HCT116 (cell line): ENCODE data around the gene NKAP. TPM values are rescaled to one million over a fixed set of nuclear protein-coding genes. Genes with fewer than 3 reads are reported as not detected.

Experiments used
- ATAC-seq: fragments of 200-7000 bp; cut with Tn5 transposase; 2 replicates; pipeline ENCODE4 v1.9.1; 2020; ENCODE audit warnings: mild to moderate bottlenecking, moderate library complexity
- BruUV-seq: library from RNA; stranded (reverse); fragments of 400-500 nt; replicated peaks from 2 replicates; lab custom pipeline; 2021; lab: Mats Ljungman, UMichigan
- CTCF ChIA-PET: fragments of 300-600 bp; sonication (Branson Sonifier 250); formaldehyde crosslinking; loops from one replicate; lab custom pipeline; 2021; ENCODE audit warnings: antibody characterized with exemption; lab: Charles Lee
- POLR2A ChIA-PET: fragments of 300-600, 350-600 bp; sonication (Branson Sonifier 250); formaldehyde crosslinking; loops from one replicate; lab custom pipeline; 2021; ENCODE audit warnings: antibody characterized with exemption; lab: Charles Lee
- RAD21 ChIA-PET, 2 experiments: fragments of 300-600 bp; sonication (Branson Sonifier 250); formaldehyde crosslinking; loops; one replicate each; lab custom pipeline; 2023; ENCODE audit warnings: low total read pairs in 2 of 2; ENCODE audit not compliant: uncharacterized antibody in 2 of 2, unreplicated experiment in 2 of 2, low non-redundant PET in 1 of 2; lab: Charles Lee
- DNase-seq: peaks from one replicate; pipeline ENCODE4 v3.0.0-alpha.2; 2010; ENCODE audit warnings: low read depth, low spot score
- H2AFZ ChIP-seq: fragments of 200-600 bp; shearing (Covaris generic), sonication (generic); 2 replicates; pipeline ENCODE4 v1.6.1; 2017; ENCODE audit warnings: low read depth, mixed run types, mixed read lengths, antibody characterized with exemption, low read length; ENCODE audit not compliant: poor library complexity, severe bottlenecking
- H3K27ac ChIP-seq: 2 replicates; pipeline ENCODE4 v1.5.1; 2012; ENCODE audit warnings: low read depth, low read length
- H3K27me3 ChIP-seq: fragments of 200-600 bp; sonication (generic); 2 replicates; pipeline ENCODE4 v1.6.1; 2016; ENCODE audit warnings: mixed run types, low read length, mixed read lengths; ENCODE audit not compliant: insufficient read depth
- H3K36me3 ChIP-seq, 2 experiments: fragments of 200-500 bp in 1 of 2; fragments of 200-600 bp in 1 of 2; sonication (Bioruptor generic) in 1 of 2; sonication (generic) in 1 of 2; 2 replicates each; pipeline versions ENCODE4 v1.5.1 to v1.6.1; 2014 to 2016; ENCODE audit warnings: low read length in 2 of 2, inconsistent platforms in 1 of 2, mixed read lengths in 1 of 2, mixed run types in 1 of 2; ENCODE audit not compliant: insufficient read depth in 2 of 2, control insufficient read depth in 1 of 2
- H3K4me1 ChIP-seq, 2 experiments: fragments of 200-600 bp in 1 of 2; sonication (generic) in 1 of 2; 2 replicates each; pipeline versions ENCODE4 v1.5.1 to v1.6.1; 2012 to 2017; ENCODE audit warnings: low read length in 2 of 2, inconsistent platforms in 1 of 2, mild to moderate bottlenecking in 1 of 2, mixed read lengths in 1 of 2, mixed run types in 1 of 2, moderate library complexity in 1 of 2; ENCODE audit not compliant: insufficient read depth in 2 of 2, control insufficient read depth in 1 of 2
- H3K4me2 ChIP-seq: fragments of 200-600 bp; sonication (generic); 2 replicates; pipeline ENCODE4 v1.6.1; 2017; ENCODE audit warnings: mixed run types, low read length, mixed read lengths
- H3K4me3 ChIP-seq, 2 experiments: fragments of 200-600 bp in 1 of 2; sonication (generic) in 1 of 2; replicated peaks in 1 of 2; 2 replicates each; pipeline ENCODE4 v1.5.1; 2011 to 2016; ENCODE audit warnings: low read length in 2 of 2, control low read depth in 1 of 2, low read depth in 1 of 2, mild to moderate bottlenecking in 1 of 2, mixed read lengths in 1 of 2, mixed run types in 1 of 2
- H3K79me2 ChIP-seq: fragments of 200-600 bp; sonication (generic); 2 replicates; pipeline ENCODE4 v1.6.1; 2017; ENCODE audit warnings: mild to moderate bottlenecking, mixed run types, low read length, moderate library complexity, mixed read lengths; ENCODE audit not compliant: insufficient read depth
- H3K9ac ChIP-seq: fragments of 200-600 bp; sonication (generic); 2 replicates; pipeline ENCODE4 v1.6.1; 2016; ENCODE audit warnings: low read length, mixed read lengths
- H3K9me2 ChIP-seq: fragments of 200-600 bp; sonication (generic), shearing (Covaris generic); 2 replicates; pipeline ENCODE4 v1.6.1; 2017; ENCODE audit warnings: mixed run types, mild to moderate bottlenecking, moderate library complexity; ENCODE audit not compliant: insufficient read depth
- H3K9me3 ChIP-seq, 2 experiments: fragments of 200-500 bp in 1 of 2; fragments of 200-600 bp in 1 of 2; sonication (Bioruptor generic) in 1 of 2; sonication (generic) in 1 of 2; 2 replicates each; pipeline ENCODE4 v1.6.1; 2014 to 2017; ENCODE audit warnings: low read length in 2 of 2, mixed read lengths in 2 of 2, inconsistent platforms in 1 of 2, low read depth in 1 of 2, mild to moderate bottlenecking in 1 of 2, mixed run types in 1 of 2, moderate library complexity in 1 of 2; ENCODE audit not compliant: control insufficient read depth in 1 of 2, insufficient read depth in 1 of 2
- H4K20me1 ChIP-seq: fragments of 200-600 bp; sonication (generic), shearing (Covaris generic); 2 replicates; pipeline ENCODE4 v1.6.1; 2017; ENCODE audit warnings: mixed run types, mild to moderate bottlenecking, moderate library complexity; ENCODE audit not compliant: insufficient read depth
- ATF3 ChIP-seq: IDR thresholded peaks from 2 replicates; pipeline ENCODE4 v1.6.1; 2012
- CBX3 ChIP-seq: IDR thresholded peaks from 2 replicates; pipeline ENCODE4 v1.6.1; 2012; ENCODE audit warnings: low read depth
- EGR1 ChIP-seq: IDR thresholded peaks from 2 replicates; pipeline ENCODE4 v1.6.1; 2012; ENCODE audit warnings: low read depth
- ELF1 ChIP-seq: IDR thresholded peaks from 2 replicates; pipeline ENCODE4 v1.6.1; 2012; ENCODE audit warnings: low read depth, borderline replicate concordance
- EZH2 ChIP-seq: fragments of 200-600 bp; sonication (generic); IDR thresholded peaks from 2 replicates; pipeline ENCODE4 v1.6.1; 2017; ENCODE audit warnings: antibody characterized with exemption, mixed run types
- EZH2phosphoT487 ChIP-seq: fragments of 200-600 bp; IDR thresholded peaks from 2 replicates; pipeline ENCODE4 v1.6.1; 2018; ENCODE audit warnings: antibody characterized with exemption, borderline replicate concordance
- FOSL1 ChIP-seq: IDR thresholded peaks from 2 replicates; pipeline ENCODE4 v1.6.1; 2012; ENCODE audit warnings: low read depth
- JUND ChIP-seq: IDR thresholded peaks from 2 replicates; pipeline ENCODE4 v1.6.1; 2012
- POLR2A ChIP-seq: IDR thresholded peaks from 2 replicates; pipeline ENCODE4 v1.7.0; 2011; ENCODE audit warnings: borderline replicate concordance; ENCODE audit not compliant: insufficient read depth, insufficient read length; ENCODE audit errors: extremely low read depth
- SP1 ChIP-seq: IDR thresholded peaks from 2 replicates; pipeline ENCODE4 v1.6.1; 2012; ENCODE audit warnings: low read depth
- SRF ChIP-seq: IDR thresholded peaks from 2 replicates; pipeline ENCODE4 v1.6.1; 2012; ENCODE audit warnings: low read depth
- TCF7L2 ChIP-seq: IDR thresholded peaks from 2 replicates; pipeline ENCODE4 v1.7.0; 2011; ENCODE audit warnings: borderline replicate concordance, inconsistent platforms; ENCODE audit not compliant: insufficient read depth, insufficient read length; ENCODE audit errors: extremely low read depth
- YY1 ChIP-seq: IDR thresholded peaks from 2 replicates; pipeline ENCODE4 v1.6.1; 2011; ENCODE audit warnings: low read length, low read depth, moderate library complexity, mild to moderate bottlenecking; ENCODE audit not compliant: insufficient replicate concordance; ENCODE audit errors: extremely low read depth
- ZFX ChIP-seq: fragments of 450-650 bp; IDR thresholded peaks from 2 replicates; pipeline ENCODE4 v1.6.1; 2017
- ZNF274 ChIP-seq: fragments of 200-500 bp; sonication (Bioruptor generic); IDR thresholded peaks from 2 replicates; pipeline ENCODE4 v1.6.1; 2014; ENCODE audit warnings: mild to moderate bottlenecking, low read depth, low read length, inconsistent platforms
- intact Hi-C: fragments of 100-400 bp; cut with micrococcal nuclease; formaldehyde crosslinking; loops from 2 replicates; pipeline ENCODE4 v1.10.0; 2022
- total RNA-seq: library from RNA; stranded (reverse); gene quantifications from one replicate; pipeline ENCODE4 v1.2.1, GENCODE V29; 2021; ENCODE audit not compliant: unreplicated experiment
- TF ChIP-seq, protein P1 (sequence below): IDR thresholded peaks from 2 replicates; pipeline ENCODE4 v1.6.1; 2012; ENCODE audit warnings: low read depth
- TF ChIP-seq, protein P2 (sequence below): IDR thresholded peaks from 2 replicates; pipeline ENCODE4 v1.6.1; 2012

Gene NKAP
- total RNA-seq, 1 experiment from 2014 or later = 9.3 TPM

DNA sequence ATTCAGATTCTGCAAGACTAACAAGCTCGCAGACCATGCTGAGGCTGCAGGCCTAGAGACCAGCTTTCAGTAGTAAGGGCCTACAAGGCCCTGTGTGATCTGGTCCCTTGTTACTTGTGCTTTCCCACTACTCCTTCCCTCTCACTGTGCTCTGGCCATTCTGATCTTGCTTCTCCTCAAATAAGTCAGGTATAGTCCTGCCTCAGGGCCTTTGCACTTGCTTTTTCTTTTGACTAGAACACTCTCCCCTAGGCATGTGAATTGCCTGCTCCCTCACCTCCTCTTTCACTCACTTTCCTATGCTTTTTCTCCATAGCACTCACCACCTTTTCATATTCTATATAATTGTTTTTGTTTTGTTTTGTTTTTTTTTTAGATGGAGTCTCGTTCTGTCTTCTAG is 25.7 kb downstream of the NKAP start:
- H3K36me3 ChIP-seq = no peaks in the 10 kb centered on the region
- no TSS peak for BruUV-seq
- RAD21 ChIA-PET = no interaction called here

GRCh38 chrX:119916310-119916709 is 27.2 kb downstream of the NKAP start:
- Histone ChIP-seq H4K20me1 (no peaks in the 10 kb centered on the region), H3K36me3 (no peaks in the 10 kb centered on the region), H3K9ac (no peak overlapping the region), H3K79me2 (no peaks in the 10 kb centered on the region), H3K4me1 (no peaks in the 10 kb centered on the region), H3K4me3 (no peak overlapping the region), H3K9me3 (no peaks in the 10 kb centered on the region), H3K27me3 (no peaks in the 10 kb centered on the region)
- ATAC-seq (no peak), DNase-seq (no peak)
- BruUV-seq = no TSS peak
- ChIA-PET RAD21 (no interaction called here), CTCF (no interaction called here), POLR2A (no interaction called here)
- intact Hi-C loops = no loop called here
- TF ChIP-seq, protein P1, sequence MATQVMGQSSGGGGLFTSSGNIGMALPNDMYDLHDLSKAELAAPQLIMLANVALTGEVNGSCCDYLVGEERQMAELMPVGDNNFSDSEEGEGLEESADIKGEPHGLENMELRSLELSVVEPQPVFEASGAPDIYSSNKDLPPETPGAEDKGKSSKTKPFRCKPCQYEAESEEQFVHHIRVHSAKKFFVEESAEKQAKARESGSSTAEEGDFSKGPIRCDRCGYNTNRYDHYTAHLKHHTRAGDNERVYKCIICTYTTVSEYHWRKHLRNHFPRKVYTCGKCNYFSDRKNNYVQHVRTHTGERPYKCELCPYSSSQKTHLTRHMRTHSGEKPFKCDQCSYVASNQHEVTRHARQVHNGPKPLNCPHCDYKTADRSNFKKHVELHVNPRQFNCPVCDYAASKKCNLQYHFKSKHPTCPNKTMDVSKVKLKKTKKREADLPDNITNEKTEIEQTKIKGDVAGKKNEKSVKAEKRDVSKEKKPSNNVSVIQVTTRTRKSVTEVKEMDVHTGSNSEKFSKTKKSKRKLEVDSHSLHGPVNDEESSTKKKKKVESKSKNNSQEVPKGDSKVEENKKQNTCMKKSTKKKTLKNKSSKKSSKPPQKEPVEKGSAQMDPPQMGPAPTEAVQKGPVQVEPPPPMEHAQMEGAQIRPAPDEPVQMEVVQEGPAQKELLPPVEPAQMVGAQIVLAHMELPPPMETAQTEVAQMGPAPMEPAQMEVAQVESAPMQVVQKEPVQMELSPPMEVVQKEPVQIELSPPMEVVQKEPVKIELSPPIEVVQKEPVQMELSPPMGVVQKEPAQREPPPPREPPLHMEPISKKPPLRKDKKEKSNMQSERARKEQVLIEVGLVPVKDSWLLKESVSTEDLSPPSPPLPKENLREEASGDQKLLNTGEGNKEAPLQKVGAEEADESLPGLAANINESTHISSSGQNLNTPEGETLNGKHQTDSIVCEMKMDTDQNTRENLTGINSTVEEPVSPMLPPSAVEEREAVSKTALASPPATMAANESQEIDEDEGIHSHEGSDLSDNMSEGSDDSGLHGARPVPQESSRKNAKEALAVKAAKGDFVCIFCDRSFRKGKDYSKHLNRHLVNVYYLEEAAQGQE = no peak
- no peak for TF ChIP-seq SRF
- no peak for TF ChIP-seq ELF1
- TF ChIP-seq EGR1 = no peak
- TF ChIP-seq FOSL1 = no peak
- TF ChIP-seq SP1 = no peak
- TF ChIP-seq, protein P2, sequence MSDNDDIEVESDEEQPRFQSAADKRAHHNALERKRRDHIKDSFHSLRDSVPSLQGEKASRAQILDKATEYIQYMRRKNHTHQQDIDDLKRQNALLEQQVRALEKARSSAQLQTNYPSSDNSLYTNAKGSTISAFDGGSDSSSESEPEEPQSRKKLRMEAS = no peak
- TF ChIP-seq JUND = no peak
- no peak for TF ChIP-seq ZNF274
- no peak for TF ChIP-seq TCF7L2
- TF ChIP-seq ZFX = no peak
- TF ChIP-seq POLR2A = no peak
- TF ChIP-seq, all 23 proteins: peak for 0
- Histone ChIP-seq H2AFZ (no peak overlapping the region), H3K27ac (no peak overlapping the region), H3K9me2 (no peaks in the 10 kb centered on the region), H3K4me2 (no peak overlapping the region)

More for the DNA sequence above, 25.7 kb downstream of the NKAP start:
- Histone ChIP-seq H3K9me2 (no peaks in the 10 kb centered on the region), H3K9ac (no peak overlapping the region), H3K79me2 (no peaks in the 10 kb centered on the region), H2AFZ (no peak overlapping the region), H3K9me3 (no peaks in the 10 kb centered on the region), H3K4me3 (no peak overlapping the region), H3K27me3 (no peaks in the 10 kb centered on the region), H3K4me1 (no peaks in the 10 kb centered on the region), H3K4me2 (no peak overlapping the region), H4K20me1 (no peaks in the 10 kb centered on the region), H3K27ac (no peak overlapping the region)
- ChIA-PET CTCF (no interaction called here), POLR2A (no interaction called here)
- no peak for TF ChIP-seq EZH2
- no peak for TF ChIP-seq EZH2phosphoT487
- TF ChIP-seq JUND = no peak
- no peak for TF ChIP-seq YY1
- no peak for TF ChIP-seq POLR2A
- TF ChIP-seq CBX3 = no peak
- TF ChIP-seq, protein P2 = no peak
- no peak for TF ChIP-seq ELF1
- no peak for TF ChIP-seq ZFX
- TF ChIP-seq SRF = no peak
- no peak for TF ChIP-seq ATF3
- DNase-seq = no peak
- no peak for ATAC-seq
- intact Hi-C loops = no loop called here
